Measurements from ENCODE around the gene SERPINE2. TPM values are rescaled to one million over a fixed set of nuclear protein-coding genes. Genes with fewer than 3 reads are reported as not detected.

Gene SERPINE2
- polyA plus RNA-seq, 3 donors, result not detected

- no peaks in the 10 kb centered on the region for H3K36me3 Mint-ChIP-seq
- H3K9me3 ChIP-seq (replicated peaks in 1 of 2; ENCODE audit: control insufficient read depth in 1 of 2, insufficient read depth in 1 of 2, low read length in 2 of 2), result no peaks in the 10 kb centered on the region
- no peak overlapping the region for H3K4me3 ChIP-seq (replicated peaks in 1 of 3; ENCODE audit: low read depth in 2 of 3, low read length in 3 of 3)
- no peak overlapping the region for H3K27ac ChIP-seq (ENCODE audit: low read depth in 1 of 2, low read length in 2 of 2)
- H3K4me2 ChIP-seq (replicated peaks; ENCODE audit: extremely low read depth, low read length, poor library complexity, severe bottlenecking), result no peak overlapping the region
- no peak for DNase-seq
- intact Hi-C loops (cut with micrococcal nuclease), result loop anchor here in 1 of 2 donors (5.0 kb wide), 1 partner anchor 289 kb away; no protein-coding TSS in a partner anchor
- H3K27me3 ChIP-seq (ENCODE audit: control insufficient read depth in 2 of 2, insufficient read depth in 2 of 2, low read length in 2 of 2), result no peaks in the 10 kb centered on the region
- H3K79me2 ChIP-seq (ENCODE audit: insufficient read depth, low read length), result no peaks in the 10 kb centered on the region
- H3K36me3 ChIP-seq (replicated peaks in 1 of 2; ENCODE audit: control insufficient read depth in 1 of 2, insufficient read depth in 2 of 2, low read length in 2 of 2), result no peaks in the 10 kb centered on the region
- H3K27me3 Mint-ChIP-seq (ENCODE audit: low read depth in 3 of 3), result peaks cover 0 to 4% (median 0%) of the 10 kb centered on the region in 3 donors
- 100% methylated on average over 4 of the region's 5 CpGs for WGBS (ENCODE audit: insufficient coverage)
- peaks cover 0 to 3% (median 0%) of the 10 kb centered on the region in 7 donors for H3K9me3 Mint-ChIP-seq
- H2AFZ ChIP-seq (ENCODE audit: insufficient read depth, low read depth, low read length, poor library complexity, severe bottlenecking), result no peak overlapping the region
- H4K20me1 ChIP-seq (ENCODE audit: insufficient read depth, low read length), result no peaks in the 10 kb centered on the region
- TF ChIP-seq CTCF (IDR thresholded peaks at IDR 0.05), result no peak
- H3K27ac Mint-ChIP-seq, result no peak overlapping the region
- H3K9ac ChIP-seq (ENCODE audit: insufficient read depth, low read length, poor library complexity, severe bottlenecking), result no peak overlapping the region
- no peaks in the 10 kb centered on the region for H3K4me1 ChIP-seq (ENCODE audit: control insufficient read depth in 1 of 2, insufficient read depth in 2 of 2, low read length in 2 of 2)
- peaks cover 1% of the 10 kb centered on the region for H3K4me1 Mint-ChIP-seq
- no peak overlapping the region for H3K4me3 Mint-ChIP-seq
Measured at GRCh38 chr2:223997938-223998337, 41.1 kb downstream of the SERPINE2 start.

GRCh38 chr2:223996391-223996790 is 42.7 kb downstream of the SERPINE2 start:
- H3K4me1 Mint-ChIP-seq, result peaks cover 1% of the 10 kb centered on the region
- no peak for DNase-seq
- H3K79me2 ChIP-seq (ENCODE audit: insufficient read depth, low read length), result no peaks in the 10 kb centered on the region
- peaks cover 0 to 4% (median 0%) of the 10 kb centered on the region in 3 donors for H3K27me3 Mint-ChIP-seq (ENCODE audit: low read depth in 3 of 3)
- no peak overlapping the region for H3K27ac Mint-ChIP-seq
- intact Hi-C loops (cut with micrococcal nuclease), result loop anchor here in 1 of 2 donors (5.0 kb wide), 1 partner anchor 291 kb away; no protein-coding TSS in a partner anchor
- H3K4me3 Mint-ChIP-seq, result no peak overlapping the region
- H4K20me1 ChIP-seq (ENCODE audit: insufficient read depth, low read length), result no peaks in the 10 kb centered on the region
- H3K4me2 ChIP-seq (replicated peaks; ENCODE audit: extremely low read depth, low read length, poor library complexity, severe bottlenecking), result no peak overlapping the region
- no peaks in the 10 kb centered on the region for H3K27me3 ChIP-seq (ENCODE audit: control insufficient read depth in 2 of 2, insufficient read depth in 2 of 2, low read length in 2 of 2)
- no peaks in the 10 kb centered on the region for H3K4me1 ChIP-seq (ENCODE audit: control insufficient read depth in 1 of 2, insufficient read depth in 2 of 2, low read length in 2 of 2)
- WGBS (ENCODE audit: insufficient coverage), result 97% methylated on average over 3 of the region's 6 CpGs
- H3K36me3 Mint-ChIP-seq, result no peaks in the 10 kb centered on the region
- no peak overlapping the region for H3K4me3 ChIP-seq (replicated peaks in 1 of 3; ENCODE audit: low read depth in 2 of 3, low read length in 3 of 3)
- no peaks in the 10 kb centered on the region for H3K36me3 ChIP-seq (replicated peaks in 1 of 2; ENCODE audit: control insufficient read depth in 1 of 2, insufficient read depth in 2 of 2, low read length in 2 of 2)
- TF ChIP-seq CTCF (IDR thresholded peaks at IDR 0.05), result no peak
- no peak overlapping the region for H3K27ac ChIP-seq (ENCODE audit: low read depth in 1 of 2, low read length in 2 of 2)
- no peaks in the 10 kb centered on the region for H3K9me3 ChIP-seq (replicated peaks in 1 of 2; ENCODE audit: control insufficient read depth in 1 of 2, insufficient read depth in 1 of 2, low read length in 2 of 2)
- peaks cover 0 to 3% (median 0%) of the 10 kb centered on the region in 7 donors for H3K9me3 Mint-ChIP-seq
- H3K9ac ChIP-seq (ENCODE audit: insufficient read depth, low read length, poor library complexity, severe bottlenecking), result no peak overlapping the region
- H2AFZ ChIP-seq (ENCODE audit: insufficient read depth, low read depth, low read length, poor library complexity, severe bottlenecking), result no peak overlapping the region

Data from CD14-positive monocyte (primary cell).